Right lobe of liver (tissue), 6 donors: Measurements from ENCODE around the gene DDRGK1. TPM values are rescaled to one million over a fixed set of nuclear protein-coding genes. Genes with fewer than 3 reads are reported as not detected.

Experiments used
- ATAC-seq, 4 donors: fragments of 200-7000 bp; cut with Tn5 transposase; one replicate each; pipeline ENCODE4 v1.9.1; 2020; ENCODE audit warnings: mild to moderate bottlenecking in 4 of 4, moderate library complexity in 4 of 4
- DNase-seq, 3 donors: peaks; one replicate each; pipeline ENCODE4 v3.0.0-alpha.2; 2020
- H3K27ac ChIP-seq, 3 donors: fragments of 200-600 bp; one replicate each; pipeline ENCODE4 v1.8.0; 2022
- H3K27me3 ChIP-seq, 2 donors: fragments of 200-600 bp; one replicate each; pipeline ENCODE4 v1.8.0; 2022
- H3K36me3 ChIP-seq, 4 donors: fragments of 200-600 bp; sonication (generic) in 1 of 4; one replicate each; pipeline versions ENCODE4 v1.5.1 to v1.8.0; 2017 to 2022; ENCODE audit warnings: control low read depth in 1 of 4
- H3K4me1 ChIP-seq, 4 donors: fragments of 200-600 bp; sonication (generic) in 1 of 4; one replicate each; pipeline versions ENCODE4 v1.5.1 to v1.8.0; 2017 to 2022; ENCODE audit warnings: control low read depth in 1 of 4
- H3K4me3 ChIP-seq, 3 donors: fragments of 200-600 bp; one replicate each; pipeline ENCODE4 v1.8.0; 2022
- H3K9me3 ChIP-seq, 4 donors: fragments of 200-600 bp; sonication (generic) in 1 of 4; one replicate each; pipeline versions ENCODE4 v1.5.1 to v1.8.0; 2017 to 2022; ENCODE audit warnings: control low read depth in 1 of 4
- CTCF ChIP-seq, 4 donors: fragments of 200-600 bp in 3 of 4; fragments of 450-650 bp in 1 of 4; IDR thresholded peaks; one replicate each; pipeline versions ENCODE4 v1.5.1 to v1.8.0; 2016 to 2022; ENCODE audit warnings: antibody characterized with exemption in 4 of 4, mild to moderate bottlenecking in 2 of 4
- POLR2A ChIP-seq: fragments of 450-650 bp; IDR thresholded peaks from one replicate; pipeline ENCODE4 v1.6.1; 2017; ENCODE audit warnings: antibody characterized with exemption, mild to moderate bottlenecking
- WGBS: methylation state at CpG from one replicate; pipeline ENCODE4 v1.1.6; 2018; ENCODE audit warnings: low coverage, low lambda C conversion rate; ENCODE audit not compliant: insufficient coverage; ENCODE audit errors: missing lambda C conversion rate; 5-methylcytosine and 5-hydroxymethylcytosine counted together
- intact Hi-C, 2 donors: fragments of 100-400 bp; cut with DNase I; formaldehyde crosslinking; loops; one replicate each; pipeline versions ENCODE4 v1.11.2 to v1.14.1; 2022
- total RNA-seq, 6 experiments: library from RNA; depleted of rRNA in 2 of 6; stranded (reverse); fragments of >200 nt in 2 of 6; fragmentation: NEBNext Ultra II Directional in 3 of 6; extraction: Animal tissue kit (Norgen Biotek cat#: 25700) in 3 of 6; gene quantifications; one replicate each; pipeline versions ENCODE4 v1.1.0 to v1.2.4, GENCODE V29; 2016 to 2023
- donor health status: DM: no; HTN: yes; CAD: no.
- donor health status: DM: no; HTN: no; CAD: no.
- donor health status: DM: no; HTN: no; CAD: no.
- donor health status: DM: no; HTN: yes; CAD: no.
- donor health status: DM: no; HTN: yes; CAD: no.

Gene DDRGK1
- total RNA-seq, 6 experiments from 2014 or later, result 55.0 to 76.1 (median 60.1) TPM

GRCh38 chr20:3203315-3204123 is 963 bp downstream of the DDRGK1 start:
- peak in 2 of 3 donors; percentile 45 to 62 for DNase-seq
- Histone ChIP-seq H3K27ac (peak overlapping the region; percentile 74 to 80 (median 78)), H3K36me3 (peaks cover 0 to 14% (median 9%) of the 10 kb centered on the region in 4 donors), H3K4me1 (peaks cover 0 to 5% (median 0%) of the 10 kb centered on the region in 4 donors), H3K4me3 (peak overlapping the region; percentile 87 to 98 (median 97)), H3K9me3 (no peaks in the 10 kb centered on the region), H3K27me3 (no peaks in the 10 kb centered on the region)
- peak; percentile 39 to 47 (median 43) for ATAC-seq
- WGBS, result 8% methylated on average over 18 of the region's 31 CpGs
- intact Hi-C loops, result no loop called here
- TF ChIP-seq POLR2A, result no peak
- TF ChIP-seq CTCF (IDR thresholded peaks at IDR 0.05), result no peak

- no peak for DNase-seq
- no peak for ATAC-seq
- WGBS, result 53% methylated on average over 7 of the region's 9 CpGs
- Histone ChIP-seq H3K36me3 (peaks cover 0 to 14% (median 9%) of the 10 kb centered on the region in 4 donors), H3K27me3 (no peaks in the 10 kb centered on the region), H3K9me3 (no peaks in the 10 kb centered on the region), H3K4me1 (peaks cover 0 to 5% (median 0%) of the 10 kb centered on the region in 4 donors), H3K27ac (peak overlapping the region in 2 of 3 donors; percentile 78 to 80), H3K4me3 (peak overlapping the region; percentile 87 to 98 (median 97))
- TF ChIP-seq POLR2A (no peak), CTCF (IDR thresholded peaks at IDR 0.05) (no peak)
- intact Hi-C loops, result no loop called here
Observed at GRCh38 chr20:3202965-3203314, 1.5 kb downstream of the DDRGK1 start.

GRCh38 chr20:3199976-3200755 is 4.3 kb downstream of the DDRGK1 start:
- ATAC-seq (no peak), DNase-seq (no peak)
- peaks cover 0 to 35% (median 19%) of the 10 kb centered on the region in 4 donors for H3K36me3 ChIP-seq
- no peak for TF ChIP-seq CTCF (IDR thresholded peaks at IDR 0.05)
- TF ChIP-seq POLR2A, result no peak
- WGBS, result 92% methylated on average over 22 of the region's 27 CpGs
- H3K4me3 ChIP-seq, result no peak overlapping the region
- no peaks in the 10 kb centered on the region for H3K9me3 ChIP-seq
- intact Hi-C loops, result no loop called here
- no peaks in the 10 kb centered on the region for H3K27me3 ChIP-seq
- H3K4me1 ChIP-seq, result peaks cover 0 to 5% (median 0%) of the 10 kb centered on the region in 4 donors
- H3K27ac ChIP-seq, result no peak overlapping the region

DNA sequence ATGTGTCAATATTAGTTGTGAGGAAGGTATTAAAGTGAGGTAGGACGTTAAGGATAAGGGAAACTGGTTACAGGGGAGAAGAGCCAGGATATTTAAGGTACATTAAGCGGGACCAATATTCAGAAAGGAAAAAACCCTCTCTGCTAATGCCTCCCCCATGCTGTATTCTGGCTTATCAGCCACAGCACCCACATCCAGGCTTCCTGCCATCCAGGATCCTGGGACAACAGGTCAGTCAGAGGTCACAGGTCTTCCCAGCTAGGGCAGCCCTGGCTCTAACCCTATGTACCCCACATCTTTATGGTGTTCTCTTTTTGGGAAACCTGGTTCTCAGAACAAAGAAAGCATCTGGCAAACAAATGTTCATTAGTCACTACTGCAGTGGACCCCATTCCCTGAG is 5.3 kb downstream of the DDRGK1 start:
- intact Hi-C loops, result no loop called here
- ATAC-seq (peak in 3 of 4 donors; percentile 34 to 58 (median 42)), DNase-seq (peak in 1 of 3 donors; percentile 44)
- no peak overlapping the region for H3K27ac ChIP-seq
- 44% methylated on average over 2 of the region's 2 CpGs for WGBS
- H3K4me1 ChIP-seq, result peaks cover 0 to 5% (median 0%) of the 10 kb centered on the region in 4 donors
- H3K4me3 ChIP-seq, result no peak overlapping the region
- TF ChIP-seq POLR2A (no peak), CTCF (IDR thresholded peaks at IDR 0.05) (no peak)
- H3K9me3 ChIP-seq, result no peaks in the 10 kb centered on the region
- H3K36me3 ChIP-seq, result peaks cover 0 to 44% (median 24%) of the 10 kb centered on the region in 4 donors
- no peaks in the 10 kb centered on the region for H3K27me3 ChIP-seq
